ENCODE results near the gene EVX2. TPM values are rescaled to one million over a fixed set of nuclear protein-coding genes. Genes with fewer than 3 reads are reported as not detected.

The EVX2 gene
- total RNA-seq, 4 donors from 2014 or later: not detected

GRCh38 chr2:176074919-176075425 is 8.8 kb downstream of the EVX2 start:
- H3K36me3 ChIP-seq: no peaks in the 10 kb centered on the region
- 31% methylated on average over 7 of the region's 7 CpGs for WGBS
- H3K27ac ChIP-seq: no peak overlapping the region
- no peak for DNase-seq (ENCODE audit: low spot score in 2 of 2)
- peaks cover 16% of the 10 kb centered on the region for H3K4me1 ChIP-seq
- H3K27me3 ChIP-seq: peaks cover 100% of the 10 kb centered on the region
- H3K4me3 ChIP-seq: no peak overlapping the region
- H3K9me3 ChIP-seq: no peaks in the 10 kb centered on the region
- TF ChIP-seq POLR2A (IDR thresholded peaks at IDR 0.05) (no peak), EP300 (IDR thresholded peaks at IDR 0.05) (no peak), POLR2AphosphoS5 (IDR thresholded peaks at IDR 0.05) (no peak), CTCF (IDR thresholded peaks at IDR 0.05) (no peak)

- no peak overlapping the region for H3K27ac ChIP-seq
- no peaks in the 10 kb centered on the region for H3K9me3 ChIP-seq
- H3K36me3 ChIP-seq: no peaks in the 10 kb centered on the region
- DNase-seq (ENCODE audit: low spot score in 2 of 2): no peak
- no peak for TF ChIP-seq POLR2A (IDR thresholded peaks at IDR 0.05)
- no peak for TF ChIP-seq POLR2AphosphoS5 (IDR thresholded peaks at IDR 0.05)
- no peak for TF ChIP-seq EP300 (IDR thresholded peaks at IDR 0.05)
- TF ChIP-seq CTCF (IDR thresholded peaks at IDR 0.05): no peak
- peaks cover 12% of the 10 kb centered on the region for H3K4me1 ChIP-seq
- H3K4me3 ChIP-seq: no peak overlapping the region
- peaks cover 100% of the 10 kb centered on the region for H3K27me3 ChIP-seq
- 14% methylated on average over 13 of the region's 29 CpGs for whole genome bisulfite sequencing
Measured at GRCh38 chr2:176072951-176073904, 10.5 kb downstream of the EVX2 start.

GRCh38 chr2:176072292-176072669 is 11.5 kb downstream of the EVX2 start:
- 46% methylated on average over 5 of the region's 5 CpGs for WGBS
- H3K27me3 ChIP-seq: peaks cover 100% of the 10 kb centered on the region

GRCh38 chr2:176071330-176072291 is 12.2 kb downstream of the EVX2 start:
- 24% methylated on average over 34 of the region's 58 CpGs for WGBS
- Histone ChIP-seq H3K9me3 (no peaks in the 10 kb centered on the region), H3K27me3 (peaks cover 100% of the 10 kb centered on the region), H3K4me3 (no peak overlapping the region), H3K27ac (no peak overlapping the region), H3K36me3 (no peaks in the 10 kb centered on the region), H3K4me1 (peaks cover 28% of the 10 kb centered on the region)
- no peak for TF ChIP-seq CTCF (IDR thresholded peaks at IDR 0.05)
- no peak for TF ChIP-seq POLR2AphosphoS5 (IDR thresholded peaks at IDR 0.05)
- TF ChIP-seq POLR2A (IDR thresholded peaks at IDR 0.05): no peak
- TF ChIP-seq EP300 (IDR thresholded peaks at IDR 0.05): no peak
- DNase-seq (ENCODE audit: low spot score in 2 of 2): no peak

More at GRCh38 chr2:176072292-176072669, 11.5 kb downstream of the EVX2 start:
- Histone ChIP-seq H3K4me1 (peaks cover 22% of the 10 kb centered on the region), H3K9me3 (no peaks in the 10 kb centered on the region), H3K27ac (no peak overlapping the region), H3K36me3 (no peaks in the 10 kb centered on the region), H3K4me3 (no peak overlapping the region)
- DNase-seq (ENCODE audit: low spot score in 2 of 2): no peak
- TF ChIP-seq POLR2AphosphoS5 (IDR thresholded peaks at IDR 0.05): no peak
- TF ChIP-seq CTCF (IDR thresholded peaks at IDR 0.05): no peak
- TF ChIP-seq EP300 (IDR thresholded peaks at IDR 0.05): no peak
- no peak for TF ChIP-seq POLR2A (IDR thresholded peaks at IDR 0.05)

All from suprapubic skin (tissue), 4 donors.